T1000 (cell line): ENCODE measurements around the gene PUS3.

Experiments
- DNase-seq: peaks from one replicate; lab custom pipeline; 2025; ENCODE audit warnings: mixed read lengths; lab: John Stamatoyannopoulos, UW

The PUS3 gene, protein sequence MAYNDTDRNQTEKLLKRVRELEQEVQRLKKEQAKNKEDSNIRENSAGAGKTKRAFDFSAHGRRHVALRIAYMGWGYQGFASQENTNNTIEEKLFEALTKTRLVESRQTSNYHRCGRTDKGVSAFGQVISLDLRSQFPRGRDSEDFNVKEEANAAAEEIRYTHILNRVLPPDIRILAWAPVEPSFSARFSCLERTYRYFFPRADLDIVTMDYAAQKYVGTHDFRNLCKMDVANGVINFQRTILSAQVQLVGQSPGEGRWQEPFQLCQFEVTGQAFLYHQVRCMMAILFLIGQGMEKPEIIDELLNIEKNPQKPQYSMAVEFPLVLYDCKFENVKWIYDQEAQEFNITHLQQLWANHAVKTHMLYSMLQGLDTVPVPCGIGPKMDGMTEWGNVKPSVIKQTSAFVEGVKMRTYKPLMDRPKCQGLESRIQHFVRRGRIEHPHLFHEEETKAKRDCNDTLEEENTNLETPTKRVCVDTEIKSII

DNA sequence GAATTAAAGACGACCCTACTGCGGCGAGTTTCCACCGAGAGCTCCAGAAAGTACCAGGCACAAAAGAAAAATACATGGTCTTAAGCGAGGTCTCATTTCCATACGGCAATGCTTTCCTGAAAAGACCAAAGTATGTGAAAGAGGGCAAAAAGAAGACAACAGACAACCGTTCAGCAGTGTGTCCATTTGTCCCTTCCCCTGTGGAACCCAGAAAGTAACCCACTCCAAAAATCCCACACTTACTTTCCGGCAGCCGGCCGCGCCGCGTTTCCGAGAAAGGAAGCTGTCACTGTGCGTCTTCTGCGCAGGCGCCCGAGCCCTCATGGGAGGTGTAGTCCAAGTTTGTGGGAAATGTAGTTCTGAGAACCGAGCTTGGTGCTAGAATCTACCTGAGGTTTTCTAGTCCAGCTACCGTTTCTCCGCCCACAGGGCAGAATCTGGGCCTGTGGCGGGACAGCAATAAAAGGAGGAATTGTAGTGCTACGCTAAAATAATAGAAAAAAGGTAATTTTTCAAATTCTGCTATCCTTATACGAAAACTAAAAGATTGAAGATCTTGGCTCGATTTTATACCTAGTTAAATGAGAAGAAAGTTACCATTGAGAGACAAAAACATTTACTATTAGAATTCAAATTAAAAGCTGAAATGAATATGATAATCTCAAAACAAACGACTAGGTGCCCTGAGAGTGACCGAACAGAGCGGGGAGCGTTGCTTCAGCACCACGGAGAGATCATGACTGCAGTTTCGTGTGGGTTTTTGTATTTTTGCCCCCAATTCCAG lies at the start of gene PUS3:
Gene PUS3 (minus strand): TSS at position 280 of the 784 bp plus-strand sequence. CDS start 6,922 bp downstream, outside the sequence.
- DNase-seq: peak; percentile 32

DNA sequence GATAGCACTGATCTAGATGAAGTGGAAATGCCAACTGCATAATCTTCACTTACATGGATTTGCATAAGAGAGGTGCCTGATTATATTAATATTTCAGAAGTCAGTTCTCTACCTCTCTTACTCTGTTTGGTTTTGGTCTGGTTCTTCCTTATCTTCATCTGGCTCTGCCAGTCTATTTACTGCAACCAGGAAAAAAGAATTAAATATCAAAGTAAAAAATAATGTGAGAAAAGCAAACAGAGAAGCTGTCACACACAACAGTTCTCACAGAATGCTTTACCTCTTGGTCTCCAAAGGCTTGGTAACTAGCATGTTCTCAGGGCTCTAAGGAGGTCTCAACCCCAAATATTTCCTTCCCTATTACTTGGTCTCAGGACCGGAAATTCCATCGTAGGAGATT lies 49.6 kb upstream of the PUS3 start:
- DNase-seq: no peak

DNA sequence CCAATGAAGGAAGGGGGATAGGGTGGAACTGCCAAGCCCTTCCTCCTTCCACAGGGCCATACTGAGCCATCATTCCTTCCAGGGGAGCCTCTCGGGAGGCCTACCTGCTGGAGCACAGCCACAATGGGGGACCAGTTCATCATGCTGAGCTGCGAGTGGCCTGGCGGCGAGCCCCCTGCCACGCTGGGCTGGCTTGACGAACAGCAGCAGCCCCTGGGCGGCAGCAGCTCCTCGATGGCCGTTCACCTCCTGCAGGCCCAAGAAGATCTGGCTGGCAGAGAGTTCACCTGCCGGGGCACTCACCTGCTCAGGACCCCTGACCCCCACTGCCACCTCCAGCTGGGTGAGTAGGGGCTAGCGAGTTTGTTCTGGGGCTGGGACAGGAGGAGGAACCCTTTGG lies 48.7 kb upstream of the PUS3 start:
- no peak for DNase-seq

DNA sequence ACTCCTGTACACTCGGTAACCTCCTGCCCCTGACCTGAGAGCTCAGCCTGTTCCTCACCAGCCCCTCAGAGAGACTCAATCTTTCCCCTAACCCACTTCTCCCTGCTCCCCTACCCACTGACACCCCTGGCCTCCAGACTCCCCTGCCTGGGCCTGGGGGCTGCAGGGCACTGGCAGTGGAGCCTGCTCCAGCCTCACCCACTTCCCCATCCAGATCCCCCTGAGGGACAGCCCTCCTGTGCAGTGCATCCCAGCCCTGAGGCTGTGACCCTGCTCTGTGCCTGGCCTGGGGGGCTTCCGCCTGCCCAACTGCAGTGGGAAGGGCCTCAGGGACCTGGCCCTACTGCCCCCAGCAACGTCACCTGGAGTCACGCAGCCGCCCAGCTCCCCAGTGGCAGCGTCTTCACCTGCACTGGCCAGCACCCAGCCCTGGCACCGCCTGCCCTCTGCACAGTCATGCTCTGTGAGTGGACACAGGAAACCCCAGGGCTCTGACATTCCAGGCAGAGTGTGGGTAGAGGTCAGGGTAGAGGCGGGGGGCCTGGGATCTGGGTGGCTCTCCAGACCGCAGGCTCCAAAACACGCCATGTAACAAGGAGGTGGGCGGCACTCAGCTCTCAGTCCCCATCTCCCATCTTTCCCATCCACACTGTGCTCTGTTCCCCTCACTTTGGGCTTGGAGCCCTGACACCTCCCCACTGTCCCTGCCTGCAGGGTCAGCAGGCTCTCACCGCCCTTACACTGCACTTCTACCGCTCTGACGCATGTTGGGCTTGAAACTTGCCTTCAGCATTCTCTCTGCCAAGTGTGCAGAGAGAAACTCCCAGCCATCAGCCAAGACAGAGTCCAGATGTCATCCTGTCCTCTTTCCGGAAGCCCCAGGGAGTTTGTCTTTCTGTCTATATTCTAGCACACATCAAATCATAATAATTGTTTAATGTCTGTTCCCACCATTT lies 48.0 kb upstream of the PUS3 start:
- DNase-seq: no peak

DNA sequence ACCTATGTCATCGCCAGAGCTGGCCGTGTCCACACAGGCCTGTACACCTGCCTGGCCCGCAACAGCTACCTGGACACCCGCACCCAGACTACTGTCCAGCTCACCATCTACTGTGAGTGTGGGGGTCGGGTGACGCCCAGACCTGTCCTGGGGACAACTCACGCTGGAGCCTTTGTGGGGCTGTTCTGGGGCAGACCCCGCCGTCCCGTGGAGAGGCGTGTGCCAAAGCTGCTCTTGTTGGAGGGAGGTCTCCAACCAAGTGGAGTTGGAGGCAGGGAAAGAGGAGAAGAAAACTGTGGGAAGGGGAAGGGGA lies 47.1 kb upstream of the PUS3 start:
- DNase-seq: no peak

DNA sequence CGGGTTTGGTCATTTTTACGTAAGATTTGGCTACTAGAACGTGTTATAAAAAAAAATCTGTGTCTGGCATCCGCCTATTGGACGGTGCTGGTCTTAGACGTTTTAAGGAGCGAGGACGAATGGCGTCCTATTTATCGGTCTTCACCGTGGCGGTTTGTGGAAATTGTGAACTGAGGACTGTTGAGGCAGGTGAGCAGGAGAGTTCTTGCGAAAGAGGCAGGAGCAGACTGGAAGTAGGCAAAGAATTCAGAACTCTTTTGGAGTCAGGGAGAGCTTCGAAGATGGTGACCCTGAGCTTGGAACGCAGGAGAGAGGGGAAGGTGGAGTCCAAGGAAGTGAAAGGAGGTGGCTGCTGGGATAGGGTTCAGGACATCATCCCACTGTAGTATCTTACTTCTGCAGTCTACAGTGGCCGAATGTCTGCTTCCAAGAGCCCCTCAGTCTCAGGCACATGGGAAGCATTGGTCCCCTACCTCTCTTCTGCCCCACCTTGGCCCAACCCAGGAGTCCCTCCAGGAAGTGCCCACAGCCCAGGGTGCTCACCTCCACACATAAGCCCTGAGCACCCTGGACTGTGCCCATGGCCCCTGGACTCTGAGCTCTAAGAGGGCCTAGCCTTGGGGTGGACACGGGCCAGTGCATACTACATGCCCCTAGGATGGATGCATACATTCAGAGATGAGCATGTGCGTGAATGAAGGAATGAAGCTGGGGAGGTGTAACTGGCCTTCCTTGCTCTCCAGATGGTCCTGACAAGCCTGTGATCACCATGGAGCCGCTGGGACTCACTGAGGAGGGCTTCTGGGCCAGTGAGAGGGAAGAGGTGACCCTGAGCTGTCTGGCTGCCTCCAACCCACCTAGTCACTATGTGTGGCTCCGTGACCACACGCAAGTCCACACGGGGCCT lies 46.5 kb upstream of the PUS3 start:
- DNase-seq: no peak

DNA sequence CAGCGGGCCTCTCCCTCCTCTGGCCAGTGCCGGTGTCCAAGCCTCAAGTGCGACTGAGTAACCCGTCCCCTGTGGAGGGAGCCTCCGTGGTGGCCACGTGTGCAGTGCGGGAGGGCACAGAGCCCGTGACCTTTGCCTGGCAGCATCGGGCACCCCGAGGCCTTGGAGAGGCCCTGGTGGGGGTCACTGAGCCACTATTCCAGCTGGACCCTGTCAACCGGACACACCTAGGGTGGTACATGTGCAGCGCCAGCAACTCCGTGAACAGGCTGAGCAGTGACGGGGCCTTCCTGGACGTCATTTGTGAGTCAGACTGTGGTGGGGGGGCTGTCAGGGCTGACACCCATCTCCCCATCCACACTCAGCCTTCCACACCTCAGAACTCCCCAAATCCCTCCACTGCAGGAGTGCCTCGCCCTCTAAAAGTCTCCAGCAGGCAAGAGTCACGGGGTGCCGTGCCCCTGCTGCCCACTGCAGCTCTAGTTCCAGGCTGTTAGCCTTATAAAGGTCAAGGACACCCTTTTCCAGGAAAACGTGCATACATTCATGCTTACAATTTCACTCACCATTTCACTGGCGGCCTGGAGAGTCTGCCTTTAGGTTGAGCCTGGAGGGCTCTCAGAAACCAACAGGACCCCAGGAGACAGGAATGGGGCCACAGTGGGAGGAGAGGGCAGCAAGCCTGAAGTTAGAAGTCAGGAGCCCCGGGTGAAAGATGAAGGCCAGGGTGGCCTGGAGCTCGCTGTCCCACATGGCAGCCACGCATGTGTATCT lies 45.5 kb upstream of the PUS3 start:
- no peak for DNase-seq

DNA sequence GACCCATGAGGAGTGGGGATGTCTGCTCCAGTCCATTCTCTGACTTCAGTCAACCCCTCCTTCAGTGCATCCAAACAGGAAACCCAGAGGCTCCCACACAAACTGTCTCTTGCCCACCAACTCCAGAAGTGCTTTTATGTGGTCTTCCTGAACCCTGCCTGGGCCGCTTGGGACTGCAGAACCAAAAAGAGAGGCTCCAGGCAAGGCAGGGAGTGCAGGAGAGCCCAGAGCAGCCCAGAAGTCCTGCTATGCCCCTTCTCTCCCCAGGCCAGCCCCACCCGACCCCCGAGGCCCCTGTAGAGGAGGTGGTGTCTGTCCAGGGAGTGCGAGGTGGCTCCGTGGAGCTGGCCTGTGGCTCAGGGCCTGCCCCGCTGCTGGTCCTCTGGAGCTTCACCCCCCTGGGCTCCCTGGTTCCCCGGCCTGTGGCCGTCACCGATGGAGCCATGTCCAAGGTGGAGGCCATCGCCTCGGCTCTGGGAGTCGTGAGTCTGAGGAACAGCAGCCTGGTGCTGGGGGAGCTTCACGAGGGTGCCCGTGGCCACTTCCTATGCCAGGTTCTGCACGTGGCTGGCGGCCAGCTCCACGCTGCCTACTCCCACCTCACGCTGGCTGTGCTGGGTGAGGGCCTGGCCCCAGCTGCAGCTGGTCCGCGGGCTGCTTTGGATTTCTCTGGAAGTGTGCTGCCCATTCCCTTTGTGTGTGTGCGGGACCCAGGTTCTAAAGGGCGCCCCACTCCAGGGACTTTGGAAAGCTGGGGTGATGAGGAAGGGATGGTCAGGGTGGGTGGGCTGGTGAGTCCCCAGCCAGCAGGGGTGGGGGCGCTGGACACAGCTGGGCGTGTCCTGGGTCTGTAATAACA lies 44.6 kb upstream of the PUS3 start:
- DNase-seq: no peak

DNA sequence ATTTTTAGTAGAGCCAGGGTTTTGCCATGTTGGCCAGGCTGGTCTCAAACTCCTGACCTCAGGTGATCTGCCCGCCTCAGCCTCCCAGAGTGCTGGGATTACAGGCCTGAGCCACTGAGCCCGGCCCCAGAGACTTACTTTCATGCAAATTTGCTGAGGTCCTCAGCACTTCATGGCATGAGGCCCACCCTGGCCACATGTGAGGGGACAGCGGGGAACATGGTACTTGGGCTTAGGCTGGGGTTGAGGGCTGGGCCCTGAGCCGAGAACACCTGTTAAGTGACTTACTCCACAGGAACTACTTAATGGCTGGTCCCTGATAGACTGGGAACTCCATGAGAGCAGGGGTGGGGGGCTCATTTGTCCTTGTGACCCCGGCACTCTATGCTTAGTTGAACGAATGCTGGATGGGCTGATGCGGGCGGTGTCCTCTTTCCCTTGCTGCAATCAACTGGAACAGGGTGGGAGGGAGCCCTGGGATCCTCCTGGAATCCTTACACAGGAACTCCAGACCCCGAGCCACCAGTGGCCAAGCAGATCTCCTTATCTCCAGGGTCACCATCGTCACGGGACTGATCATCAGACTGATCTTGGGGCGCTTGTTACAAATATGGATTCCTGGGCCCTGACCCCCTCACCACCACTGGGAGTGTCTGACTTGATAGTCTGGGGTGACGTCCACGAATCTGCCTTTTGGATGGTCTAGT lies 43.9 kb upstream of the PUS3 start:
- DNase-seq: no peak

DNA sequence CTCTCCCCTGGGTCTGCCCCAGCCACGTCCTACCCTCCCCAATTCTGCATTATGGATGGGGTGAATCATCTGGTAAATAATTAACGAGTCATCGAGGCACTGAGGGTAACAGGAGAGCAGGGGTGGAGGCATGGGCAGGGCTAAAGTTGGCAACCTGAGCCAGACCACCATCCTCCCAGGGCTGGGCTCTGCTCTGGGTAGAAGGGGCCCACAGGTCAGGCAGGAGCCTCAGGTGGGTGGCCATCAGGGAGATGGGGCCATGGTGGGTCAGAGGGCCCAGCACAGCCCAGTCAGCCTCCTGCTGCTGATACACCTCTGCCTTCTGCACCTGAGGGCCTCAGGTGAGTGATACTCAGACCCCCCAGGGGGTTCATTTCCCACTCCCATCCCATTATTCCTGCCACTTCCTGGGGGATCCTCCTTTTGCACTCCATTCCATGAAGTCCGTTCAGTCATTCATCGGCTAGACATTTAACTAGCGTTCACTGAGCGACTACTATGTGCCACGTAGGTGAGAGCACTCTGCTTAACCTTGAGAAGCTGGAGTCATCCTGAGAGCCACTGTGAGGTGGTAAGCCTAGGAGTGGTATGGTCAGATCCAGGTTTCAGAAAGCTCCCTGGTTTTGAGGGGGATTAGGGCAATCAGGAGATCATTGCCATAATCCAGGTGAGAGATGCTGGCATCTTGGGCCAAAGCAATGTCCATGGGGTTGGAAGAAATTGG lies 43.0 kb upstream of the PUS3 start, which contains the start of gene VSIG10L2:
Gene VSIG10L2 (plus strand): TSS at position 248 of the 724 bp plus-strand sequence. CDS start 12 bp downstream, at position 260.
- DNase-seq: no peak

DNA sequence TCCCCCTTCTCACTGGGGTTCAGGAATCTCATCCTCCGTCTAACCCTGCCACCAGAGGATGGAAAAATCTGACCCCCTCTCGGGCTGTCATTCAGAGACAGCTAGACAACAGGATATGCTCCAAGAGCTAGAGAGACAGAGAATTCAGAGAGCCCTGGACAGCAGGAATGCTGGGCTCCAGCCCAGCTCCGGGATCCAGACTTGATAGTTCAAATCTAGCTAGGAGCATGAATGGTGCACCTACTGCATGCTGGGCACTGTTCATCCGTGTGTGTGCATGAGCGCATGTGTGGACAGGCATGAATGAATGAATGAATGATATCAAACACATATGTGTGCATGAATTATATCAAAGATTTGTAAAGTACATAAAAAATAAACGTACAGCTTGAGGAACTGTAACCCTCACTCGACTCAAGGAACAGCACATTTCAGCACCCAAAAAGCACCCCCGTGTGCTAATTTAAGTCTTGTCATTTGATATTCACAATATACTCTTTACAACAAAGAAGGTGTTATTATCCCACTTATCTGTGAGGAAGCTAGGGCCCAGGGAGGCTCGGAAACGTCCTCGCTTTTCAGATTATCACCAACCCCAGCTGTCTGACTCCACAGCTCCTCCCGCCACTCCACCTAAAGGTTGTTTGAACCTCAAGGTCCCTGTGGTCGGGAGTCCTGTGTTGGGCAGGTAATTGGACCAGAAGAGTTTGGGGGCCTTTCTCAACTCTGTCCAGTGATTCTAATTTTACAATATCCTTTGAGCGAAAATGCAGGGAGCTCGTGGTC lies 42.2 kb upstream of the PUS3 start:
- DNase-seq: no peak

DNA sequence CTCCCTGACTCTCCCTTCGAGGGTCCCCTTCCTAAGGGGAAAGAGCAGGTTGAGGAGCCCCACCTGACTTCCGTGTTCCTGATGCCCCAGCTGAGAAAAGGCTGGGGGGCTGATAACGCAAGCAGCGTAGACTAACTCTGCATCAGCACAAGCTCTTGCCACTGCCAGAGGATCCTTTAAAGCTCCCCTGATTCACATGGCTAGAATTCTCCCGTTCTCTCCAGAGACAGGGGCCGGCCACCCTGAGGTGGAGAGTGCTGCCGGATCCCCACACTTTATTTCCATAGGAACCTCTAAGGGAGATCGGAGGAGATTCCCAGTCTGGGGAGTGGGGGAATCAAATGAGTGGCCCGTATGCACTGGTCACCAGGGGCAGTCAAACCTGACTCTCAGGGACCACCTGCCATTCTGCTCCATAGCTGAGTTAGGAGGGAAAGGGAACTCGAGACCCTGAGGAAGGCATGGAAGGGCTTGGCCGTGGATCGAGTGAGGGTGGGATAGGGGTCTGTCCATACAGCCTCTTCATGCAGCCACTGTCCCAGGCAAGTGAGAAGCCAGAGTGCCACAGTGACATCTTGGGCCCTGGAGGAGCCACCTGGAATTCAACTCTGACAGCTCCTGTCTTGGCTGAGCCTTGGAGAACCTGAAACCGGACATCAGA lies 41.5 kb upstream of the PUS3 start:
- DNase-seq: no peak

DNA sequence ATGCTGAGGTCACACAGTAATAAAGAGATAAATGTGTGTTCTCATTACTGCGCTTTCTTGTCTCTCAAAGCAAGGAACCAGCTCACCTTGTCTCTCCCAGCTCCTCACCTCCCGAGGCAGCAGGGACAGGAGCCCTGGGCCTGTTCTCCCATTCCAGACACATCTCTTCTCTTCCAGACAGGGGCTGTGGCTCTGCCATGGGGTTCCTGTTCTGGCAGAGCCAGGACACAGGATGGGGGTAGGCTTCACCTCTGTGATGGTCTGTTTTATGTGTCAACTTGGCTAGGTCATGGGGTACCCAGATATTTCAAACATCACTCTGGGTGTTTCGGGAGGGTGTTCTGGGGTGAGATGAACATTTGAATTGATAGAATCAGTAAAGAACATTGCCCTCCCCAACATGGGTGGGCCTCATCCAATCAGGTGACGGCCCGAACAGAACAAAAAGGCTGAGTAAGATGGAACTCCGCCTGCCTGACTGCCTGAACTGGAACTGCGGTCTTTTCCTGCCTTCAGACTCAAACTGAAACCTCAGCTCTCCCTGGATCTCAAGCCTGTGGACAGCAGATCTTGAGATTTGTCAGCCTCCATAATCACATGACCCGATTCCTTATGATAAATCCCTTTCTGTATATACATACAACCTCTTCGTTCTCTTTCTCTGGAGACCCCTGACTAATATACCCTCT lies 40.8 kb upstream of the PUS3 start:
- no peak for DNase-seq

DNA sequence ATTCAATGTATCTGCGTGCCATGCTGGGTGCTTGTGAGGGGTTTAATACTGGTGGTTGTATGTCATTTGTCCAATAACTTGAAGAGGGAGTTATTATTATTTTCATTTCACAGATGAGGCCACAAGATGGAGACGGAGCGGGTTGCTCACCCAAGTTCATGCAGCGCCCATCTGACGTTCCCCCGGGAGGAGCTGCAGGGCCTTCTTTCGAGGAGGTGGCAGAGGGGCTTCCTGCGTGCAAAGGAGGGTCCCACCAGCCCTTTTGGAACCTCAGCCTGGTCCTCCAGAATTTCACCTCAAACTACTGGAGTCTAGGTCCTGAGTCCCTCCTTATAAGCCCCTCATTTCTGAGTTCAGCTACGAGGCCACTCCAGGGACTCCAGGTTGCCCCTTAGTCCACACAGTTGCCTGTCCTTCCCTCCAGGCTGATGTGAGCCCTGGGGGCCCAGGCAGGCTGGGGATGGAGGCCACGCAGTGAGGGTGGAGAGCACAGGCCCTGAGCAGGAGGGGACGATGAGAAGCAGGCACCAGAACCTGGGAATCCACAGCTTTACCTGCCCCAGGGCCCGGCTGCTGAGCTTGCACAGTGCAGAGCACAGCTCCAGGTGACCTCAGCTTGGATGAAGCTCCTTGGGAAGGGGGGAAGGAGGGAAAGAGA lies 39.9 kb upstream of the PUS3 start:
- no peak for DNase-seq
